ENCODE data around the gene SWI5. TPM values are rescaled to one million over a fixed set of nuclear protein-coding genes. Genes with fewer than 3 reads are reported as not detected.

The SWI5 gene
- total RNA-seq, 4 donors from 2014 or later: 15.2 to 28.2 (median 17.5) TPM

DNA sequence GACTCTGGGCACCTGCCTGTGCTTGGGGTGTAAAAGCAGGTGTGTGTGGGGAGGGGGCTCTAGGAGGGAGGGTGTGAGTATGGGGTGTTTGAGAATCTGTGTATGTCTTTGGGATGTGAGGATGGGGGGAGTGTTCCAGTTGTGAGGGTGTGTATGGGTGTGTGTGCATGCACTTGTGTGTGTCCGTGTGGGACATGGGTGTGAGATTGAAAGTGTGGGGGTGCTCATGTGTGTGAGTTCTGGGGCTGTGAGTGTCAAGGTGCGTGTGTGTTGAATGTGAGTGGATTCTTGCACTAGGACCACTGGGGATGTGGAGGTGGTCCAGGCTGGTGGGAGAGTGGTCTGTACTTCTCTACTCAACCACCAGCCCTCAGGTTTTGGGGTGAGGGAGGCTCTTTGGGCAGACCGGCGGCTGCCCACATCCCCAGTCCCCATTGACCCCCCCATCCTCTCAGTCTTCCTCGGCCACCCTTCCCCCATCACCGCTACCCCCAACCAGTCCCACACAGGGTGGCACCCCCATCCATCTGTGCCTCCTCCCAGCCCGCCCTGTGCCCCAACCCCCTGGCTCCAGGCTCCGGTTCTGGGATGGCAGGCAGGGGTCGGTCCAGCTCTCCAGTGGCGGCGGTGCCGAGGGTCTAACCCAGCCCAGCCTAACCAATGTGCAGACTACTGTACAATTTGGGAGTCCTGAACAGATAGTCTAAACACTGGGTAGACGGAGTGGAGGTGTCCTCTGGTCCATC lies 31.8 kb upstream of the SWI5 start:
- DNase-seq: no peak
- Histone ChIP-seq H3K9me3 (no peaks in the 10 kb centered on the region), H3K36me3 (no peaks in the 10 kb centered on the region), H3K4me1 (peaks cover 10 to 34% (median 14%) of the 10 kb centered on the region in 3 donors), H3K27ac (peak overlapping the region; percentile 46 to 89 (median 68)), H3K27me3 (peaks cover 0 to 25% (median 0%) of the 10 kb centered on the region in 4 donors), H3K4me3 (peak overlapping the region in 3 of 4 donors; percentile 29 to 57 (median 43))
- WGBS, 2 donors: 61 to 64% methylated on average over 4 to 5 of the region's 13 CpGs
- TF ChIP-seq, protein P1, sequence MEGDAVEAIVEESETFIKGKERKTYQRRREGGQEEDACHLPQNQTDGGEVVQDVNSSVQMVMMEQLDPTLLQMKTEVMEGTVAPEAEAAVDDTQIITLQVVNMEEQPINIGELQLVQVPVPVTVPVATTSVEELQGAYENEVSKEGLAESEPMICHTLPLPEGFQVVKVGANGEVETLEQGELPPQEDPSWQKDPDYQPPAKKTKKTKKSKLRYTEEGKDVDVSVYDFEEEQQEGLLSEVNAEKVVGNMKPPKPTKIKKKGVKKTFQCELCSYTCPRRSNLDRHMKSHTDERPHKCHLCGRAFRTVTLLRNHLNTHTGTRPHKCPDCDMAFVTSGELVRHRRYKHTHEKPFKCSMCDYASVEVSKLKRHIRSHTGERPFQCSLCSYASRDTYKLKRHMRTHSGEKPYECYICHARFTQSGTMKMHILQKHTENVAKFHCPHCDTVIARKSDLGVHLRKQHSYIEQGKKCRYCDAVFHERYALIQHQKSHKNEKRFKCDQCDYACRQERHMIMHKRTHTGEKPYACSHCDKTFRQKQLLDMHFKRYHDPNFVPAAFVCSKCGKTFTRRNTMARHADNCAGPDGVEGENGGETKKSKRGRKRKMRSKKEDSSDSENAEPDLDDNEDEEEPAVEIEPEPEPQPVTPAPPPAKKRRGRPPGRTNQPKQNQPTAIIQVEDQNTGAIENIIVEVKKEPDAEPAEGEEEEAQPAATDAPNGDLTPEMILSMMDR (IDR thresholded peaks at IDR 0.05): no peak
- TF ChIP-seq POLR2A (IDR thresholded peaks at IDR 0.05): no peak
- intact Hi-C loops (cut with DNase I): no loop called here

DNA sequence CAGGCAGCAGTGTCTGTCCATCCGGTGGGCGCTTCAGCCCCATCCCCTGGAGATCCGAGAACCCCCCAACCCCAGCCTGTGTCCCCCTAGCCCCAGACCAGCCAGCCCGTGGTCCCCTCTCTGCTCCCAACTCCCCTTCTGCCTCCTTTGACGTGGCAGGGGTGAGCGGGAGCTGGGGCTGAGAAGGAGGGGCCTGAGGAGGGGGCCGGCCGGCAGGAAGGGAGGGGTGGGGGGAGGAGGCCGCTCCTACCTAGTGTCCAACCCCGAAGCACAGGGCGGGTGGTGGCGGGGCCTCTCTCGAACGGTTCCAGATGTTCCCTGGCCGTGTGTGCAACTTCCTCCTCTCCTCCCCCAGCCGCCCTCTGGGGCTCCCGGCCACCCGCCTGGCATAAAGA lies 31.2 kb upstream of the SWI5 start:
- no peak for DNase-seq
- Histone ChIP-seq H3K36me3 (no peaks in the 10 kb centered on the region), H3K9me3 (no peaks in the 10 kb centered on the region), H3K27me3 (peaks cover 0 to 25% (median 0%) of the 10 kb centered on the region in 4 donors), H3K27ac (peak overlapping the region; percentile 46 to 89 (median 68)), H3K4me1 (peaks cover 10 to 36% (median 14%) of the 10 kb centered on the region in 3 donors), H3K4me3 (peak overlapping the region in 3 of 4 donors; percentile 29 to 57 (median 43))
- intact Hi-C loops (cut with DNase I): no loop called here
- WGBS, 2 donors: no CpG with 5 or more reads among the region's 18 CpGs
- TF ChIP-seq POLR2A (IDR thresholded peaks at IDR 0.05): peak in 1 of 4 donors; percentile 18
- TF ChIP-seq, protein P1 (IDR thresholded peaks at IDR 0.05): no peak

DNA sequence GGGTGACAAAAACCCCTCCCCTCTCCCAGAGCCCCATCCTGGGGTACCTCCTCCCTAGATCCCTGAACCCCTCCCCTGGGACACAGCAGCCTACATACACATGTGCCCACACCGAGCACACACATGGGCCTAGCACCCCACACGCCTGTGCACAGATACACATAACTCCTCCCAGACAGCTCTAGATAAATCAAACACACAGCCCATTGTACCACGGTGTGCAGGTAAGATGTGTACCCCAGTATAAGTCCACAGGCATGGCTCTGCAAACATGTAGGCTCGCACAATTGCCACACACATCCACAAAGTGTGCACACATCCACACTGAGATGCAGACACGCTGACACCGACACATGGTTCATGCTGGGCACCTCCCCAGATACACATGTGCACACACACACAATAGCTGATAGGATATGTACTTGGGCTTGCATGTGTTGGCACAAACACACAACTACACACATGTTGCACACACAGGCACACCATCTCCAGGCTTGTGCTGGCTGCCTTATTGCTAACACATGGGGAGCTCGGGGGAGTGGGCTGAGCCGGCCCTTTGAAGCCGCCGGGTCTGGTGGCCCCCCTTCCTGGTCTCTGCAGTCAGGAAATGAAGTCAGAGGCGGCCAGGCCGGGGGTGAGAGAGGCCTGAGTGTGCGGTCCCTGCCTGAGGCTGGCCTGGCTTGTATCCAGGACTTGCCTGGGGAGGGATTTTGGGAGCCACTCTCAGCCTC lies 30.5 kb upstream of the SWI5 start:
- TF ChIP-seq POLR2A (IDR thresholded peaks at IDR 0.05): no peak
- TF ChIP-seq, protein P1 (IDR thresholded peaks at IDR 0.05): no peak
- 56 to 62% methylated on average over 5 to 6 of the region's 13 CpGs for WGBS, 2 donors
- Histone ChIP-seq H3K9me3 (no peaks in the 10 kb centered on the region), H3K4me3 (peak overlapping the region in 1 of 4 donors; percentile 57), H3K4me1 (peaks cover 10 to 43% (median 15%) of the 10 kb centered on the region in 3 donors), H3K27me3 (peaks cover 0 to 25% (median 0%) of the 10 kb centered on the region in 4 donors), H3K27ac (peak overlapping the region in 3 of 4 donors; percentile 57 to 80 (median 77)), H3K36me3 (no peaks in the 10 kb centered on the region)
- DNase-seq: no peak
- intact Hi-C loops (cut with DNase I): no loop called here

DNA sequence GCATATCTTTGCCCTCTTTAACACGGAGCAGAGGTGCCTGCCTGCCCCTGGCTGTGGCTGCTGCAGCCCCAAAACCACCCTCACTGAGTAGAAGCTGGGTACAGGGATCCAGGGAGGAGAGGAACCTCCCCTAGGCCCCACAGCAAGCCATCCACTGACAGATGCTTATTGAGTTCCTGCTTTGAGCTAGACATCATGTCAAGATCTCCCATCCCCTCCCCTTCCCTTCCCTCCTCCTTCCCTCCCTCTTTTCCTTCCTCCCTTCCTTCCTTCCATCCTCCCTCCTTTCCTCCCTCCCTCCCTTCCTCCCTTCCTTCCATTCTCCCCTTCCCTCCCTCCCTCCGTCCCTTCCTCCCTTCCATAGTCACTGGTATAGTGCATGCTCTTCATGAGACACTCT lies 29.6 kb upstream of the SWI5 start:
- no peak for DNase-seq
- 74 to 91% methylated on average over 1 to 2 of the region's 2 CpGs for WGBS, 2 donors

More for the DNA sequence above, 29.6 kb upstream of the SWI5 start:
- H3K27ac ChIP-seq: peak overlapping the region in 3 of 4 donors; percentile 53 to 80 (median 77)
- no peak overlapping the region for H3K4me3 ChIP-seq
- H3K36me3 ChIP-seq: no peaks in the 10 kb centered on the region
- H3K27me3 ChIP-seq: peaks cover 0 to 25% (median 0%) of the 10 kb centered on the region in 4 donors
- TF ChIP-seq POLR2A (IDR thresholded peaks at IDR 0.05): no peak
- TF ChIP-seq, protein P1 (IDR thresholded peaks at IDR 0.05): no peak
- no peaks in the 10 kb centered on the region for H3K9me3 ChIP-seq
- H3K4me1 ChIP-seq: peaks cover 17 to 52% (median 23%) of the 10 kb centered on the region in 3 donors
- intact Hi-C loops (cut with DNase I): no loop called here
